IPS-NIHi11 (cell line): ENCODE data around the gene GNG7.
"Not testable (repeated sequence)": the region's sequence is repeated elsewhere in the genome, so short reads cannot be mapped to it uniquely, and the experiment has no call there.

Experiments used
- DNase-seq: peaks from one replicate; pipeline ENCODE4 v3.0.0; 2012; ENCODE audit warnings: mixed read lengths, low spot score

Gene GNG7

DNA sequence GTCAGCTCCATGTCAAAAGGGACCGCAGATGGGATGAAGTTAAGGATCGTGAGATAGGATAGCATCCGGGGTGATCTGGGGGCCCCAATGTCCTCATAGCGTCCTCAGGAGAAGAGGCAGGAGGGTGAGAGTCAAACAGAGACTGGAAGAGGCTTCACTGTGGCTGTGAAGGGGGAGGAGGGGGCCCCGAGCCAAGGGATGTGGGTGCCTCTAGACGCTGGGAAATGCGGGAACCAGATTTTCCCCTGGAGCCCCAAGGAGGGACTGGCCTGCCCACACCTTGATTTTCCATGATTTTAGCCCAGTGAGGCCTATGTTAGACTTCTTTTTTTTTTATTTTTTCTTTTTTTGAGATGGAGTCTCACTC, 61.2 kb downstream of the GNG7 start:
- DNase-seq = no peak

- no peak for DNase-seq
These were observed 61.7 kb downstream of the GNG7 start for GRCh38 chr19:2640563-2641331.

DNA sequence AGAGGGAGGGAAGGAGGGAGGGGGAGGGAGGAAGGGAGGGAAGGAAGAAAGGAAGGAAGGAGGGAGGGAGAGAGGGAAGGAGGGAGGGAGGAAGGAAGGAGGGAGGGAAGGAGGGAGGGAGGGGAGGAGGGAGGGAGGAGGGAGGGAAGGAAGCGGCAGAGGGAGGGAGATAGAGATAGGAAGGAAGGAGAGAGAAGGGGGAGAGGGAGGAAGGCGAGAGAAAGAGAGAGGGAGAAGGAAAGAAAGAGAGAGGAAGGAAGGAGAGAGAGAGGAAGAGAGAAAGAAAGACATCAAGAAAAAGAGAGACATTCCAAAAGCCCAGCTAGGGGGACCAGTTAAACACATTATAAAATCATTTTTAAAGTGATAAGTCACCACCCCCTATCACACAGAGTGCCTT, 62.5 kb downstream of the GNG7 start:
- no peak for DNase-seq

GRCh38 chr19:2638417-2638940, 64.0 kb downstream of the GNG7 start:
- no peak for DNase-seq

DNA sequence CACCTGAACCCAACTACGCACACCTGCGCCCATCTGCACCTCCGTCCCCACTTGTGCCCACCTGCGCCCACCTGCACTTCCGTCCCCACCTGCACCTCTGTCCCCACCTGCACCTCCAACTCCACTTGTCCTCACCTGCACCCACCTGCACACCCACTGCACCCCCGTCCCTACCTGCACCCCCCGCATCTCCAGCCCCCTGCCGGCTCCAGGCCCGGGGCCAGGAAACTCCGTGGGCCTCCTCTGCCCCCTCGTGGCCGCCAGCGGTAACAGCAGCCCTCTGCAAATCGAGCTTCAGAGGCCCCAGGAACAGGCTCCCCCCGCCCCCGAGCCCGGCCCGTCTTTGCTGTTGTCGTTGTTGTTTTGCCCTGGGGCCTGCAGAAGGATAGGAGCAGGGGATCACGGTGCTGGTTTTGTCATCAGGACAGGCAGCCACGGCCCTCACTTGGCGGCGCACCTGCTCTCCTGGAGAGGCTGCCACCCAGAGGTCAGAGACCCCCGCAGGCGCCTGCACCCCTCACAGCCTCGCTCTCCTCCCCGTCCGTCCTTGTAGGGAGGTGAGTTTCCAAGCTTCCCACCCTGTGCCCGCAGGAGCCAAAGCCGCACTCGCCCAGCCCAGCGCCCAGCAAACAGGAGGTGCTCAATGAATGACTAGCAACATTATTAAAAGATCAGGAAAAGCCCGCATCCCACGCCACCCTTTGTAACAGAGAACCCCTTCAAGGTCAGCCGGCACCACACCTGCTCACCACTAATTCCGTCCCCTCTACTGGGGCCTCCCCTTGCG, 65.4 kb downstream of the GNG7 start:
- DNase-seq = peak; percentile 95

- no peak for DNase-seq
These were observed 66.2 kb downstream of the GNG7 start for GRCh38 chr19:2636141-2636896.

DNA sequence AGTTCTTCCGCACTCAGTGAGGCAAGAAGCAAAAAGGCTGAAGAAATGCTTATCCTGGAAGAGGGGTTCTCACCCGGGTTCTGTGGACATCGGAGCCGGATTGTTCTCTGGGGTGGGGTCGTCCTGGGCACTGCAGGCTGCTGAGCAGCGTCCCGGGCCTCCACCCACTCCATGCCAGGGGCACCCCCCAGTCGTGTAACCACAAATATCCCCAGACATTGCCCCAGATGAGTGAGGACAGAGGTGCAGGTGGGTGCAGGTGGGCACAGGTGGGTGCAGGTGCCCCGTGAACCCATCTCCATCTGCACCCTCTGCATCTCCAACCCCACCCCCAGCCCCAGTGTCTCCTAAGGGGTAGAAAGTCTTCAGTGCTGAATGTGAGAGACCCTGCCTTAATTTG, 67.5 kb downstream of the GNG7 start:
- no peak for DNase-seq

- DNase-seq = no peak
These were observed 68.1 kb downstream of the GNG7 start for GRCh38 chr19:2634228-2634951.

DNA sequence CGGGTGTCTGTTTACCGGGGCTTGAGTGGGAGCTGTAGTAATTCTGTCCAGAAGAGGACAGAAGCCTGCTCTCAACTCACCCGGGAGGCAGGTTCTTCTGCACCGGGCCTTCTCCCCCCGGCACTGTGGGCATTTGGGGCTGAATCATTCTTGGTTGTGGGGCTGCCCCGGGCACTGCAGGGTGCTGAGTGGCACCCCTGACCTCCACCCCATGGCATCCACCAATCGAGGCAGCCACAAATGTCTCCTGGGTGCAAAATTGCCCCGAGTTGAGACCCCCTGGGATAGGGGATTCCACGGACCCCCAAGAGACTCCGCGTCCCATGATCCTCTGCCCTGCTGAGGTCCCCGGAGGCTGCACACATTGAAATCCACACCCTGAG, 68.8 kb downstream of the GNG7 start:
- DNase-seq = no peak

DNA sequence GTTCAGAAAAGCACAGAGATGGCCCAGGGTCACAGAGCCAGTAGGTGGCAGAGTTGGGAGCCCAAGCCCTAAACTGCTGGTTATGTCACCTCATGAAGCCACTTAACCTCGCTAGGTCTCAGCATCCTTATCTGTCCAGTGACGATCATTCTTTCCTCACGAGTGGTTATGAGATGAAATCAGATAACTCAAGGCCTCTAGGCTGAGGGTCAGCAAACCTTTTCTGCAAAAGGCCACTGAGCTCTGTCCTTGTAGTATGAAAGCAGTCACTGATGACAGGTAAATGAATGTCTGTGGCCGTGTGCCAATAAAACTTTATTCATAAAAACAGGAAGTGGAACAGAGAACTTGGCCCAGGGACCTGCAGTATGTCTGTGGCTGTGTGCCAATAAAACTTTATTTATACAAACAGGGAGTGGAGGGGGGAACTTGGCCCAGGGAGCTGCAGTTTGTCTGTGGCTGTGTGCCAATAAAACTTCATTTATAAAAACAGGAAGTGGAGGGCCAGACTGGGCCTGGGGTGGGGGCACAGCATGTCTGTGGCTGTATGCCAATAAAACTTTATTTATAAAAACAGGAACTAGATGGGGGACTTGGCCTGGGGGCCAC, 71.2 kb downstream of the GNG7 start:
- no peak for DNase-seq

GRCh38 chr19:2630352-2631001, 72.0 kb downstream of the GNG7 start:
- DNase-seq = no peak

GRCh38 chr19:2629491-2630351, 72.8 kb downstream of the GNG7 start:
- DNase-seq = no peak

DNA sequence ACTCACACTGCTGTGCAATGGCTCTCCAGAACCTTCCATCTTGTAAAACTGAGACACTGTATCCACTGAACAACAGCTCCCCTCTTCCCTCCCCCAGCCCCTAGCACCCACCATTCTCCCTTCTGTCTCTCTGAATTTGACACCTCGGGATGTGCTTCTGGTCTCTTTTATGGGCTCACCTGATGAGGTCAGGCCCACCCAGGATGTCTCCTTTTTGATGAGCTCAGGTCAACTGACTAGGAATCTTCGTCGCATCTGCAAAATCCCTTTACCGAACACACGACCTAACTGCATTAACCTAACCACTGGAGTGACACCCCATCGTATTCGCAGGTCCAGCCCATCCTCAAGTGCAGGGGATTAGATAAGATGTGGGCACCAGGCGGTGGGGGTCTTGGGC, 73.9 kb downstream of the GNG7 start:
- DNase-seq = no peak

DNA sequence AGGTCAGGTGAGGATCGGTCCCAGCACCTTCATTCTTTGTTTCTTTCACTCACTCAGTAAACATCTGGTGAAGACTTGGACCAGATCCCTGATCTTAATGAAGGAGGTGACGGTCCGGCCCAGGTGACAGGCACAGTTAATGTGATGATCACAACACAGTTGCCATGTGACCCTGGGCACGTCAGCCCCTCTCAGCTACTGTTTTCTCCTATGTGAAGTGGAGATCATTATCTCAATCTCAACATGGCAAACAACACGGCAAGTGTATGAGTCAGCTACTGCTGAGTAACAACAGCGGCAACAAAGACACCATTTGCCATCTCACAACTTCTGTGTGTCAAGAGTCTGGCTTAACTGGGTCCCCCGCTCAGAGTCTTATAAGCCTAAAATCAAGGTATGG, 74.6 kb downstream of the GNG7 start:
- no peak for DNase-seq

DNA sequence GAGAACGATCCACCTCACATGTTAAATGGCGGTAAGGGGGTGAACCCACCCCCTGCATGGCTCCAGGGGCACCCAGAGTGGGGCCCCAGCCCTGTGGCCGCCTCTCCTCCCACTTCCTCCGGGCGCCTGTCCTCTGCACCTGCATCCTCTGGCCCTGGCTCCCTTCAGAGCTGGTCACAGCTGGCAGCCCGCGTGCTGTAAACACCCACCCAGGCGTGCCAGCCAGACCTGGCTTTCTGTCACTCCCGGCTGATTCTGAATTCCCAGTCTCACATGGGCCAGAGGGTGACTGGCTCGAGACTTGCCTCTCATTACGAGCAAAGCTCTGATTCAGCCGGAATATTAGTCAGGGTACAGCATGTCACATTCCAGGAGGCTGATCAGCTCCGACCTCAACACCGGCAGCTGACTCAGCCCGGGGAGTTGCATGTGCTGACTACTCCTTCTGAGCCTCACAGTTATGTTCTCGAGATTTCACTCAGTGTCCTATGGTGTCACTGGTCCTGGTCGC, 75.1 kb downstream of the GNG7 start:
- DNase-seq = peak; percentile 39

DNA sequence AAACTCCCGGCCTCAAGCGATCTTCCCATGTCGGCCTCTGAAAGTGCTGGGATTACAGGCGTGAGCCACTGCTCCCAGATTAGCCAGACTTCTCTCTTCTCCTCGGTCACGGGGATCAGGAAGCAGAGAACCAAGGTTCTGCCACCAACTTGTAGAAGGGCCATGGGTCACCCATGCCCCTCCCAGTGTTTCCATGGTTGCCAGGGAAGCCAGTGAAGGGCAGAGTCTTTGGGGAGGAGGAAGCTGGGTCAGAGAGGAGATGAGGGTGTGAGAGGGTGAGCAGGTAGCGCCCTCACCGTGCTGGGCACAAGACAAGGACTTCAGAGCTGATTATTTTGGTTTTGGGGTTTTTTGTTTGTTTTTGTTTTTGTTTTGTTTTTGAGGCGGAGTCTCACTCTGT, 77.1 kb downstream of the GNG7 start:
- no peak for DNase-seq

GRCh38 chr19:2624537-2625091, 77.9 kb downstream of the GNG7 start:
- DNase-seq = peak; percentile 84

DNA sequence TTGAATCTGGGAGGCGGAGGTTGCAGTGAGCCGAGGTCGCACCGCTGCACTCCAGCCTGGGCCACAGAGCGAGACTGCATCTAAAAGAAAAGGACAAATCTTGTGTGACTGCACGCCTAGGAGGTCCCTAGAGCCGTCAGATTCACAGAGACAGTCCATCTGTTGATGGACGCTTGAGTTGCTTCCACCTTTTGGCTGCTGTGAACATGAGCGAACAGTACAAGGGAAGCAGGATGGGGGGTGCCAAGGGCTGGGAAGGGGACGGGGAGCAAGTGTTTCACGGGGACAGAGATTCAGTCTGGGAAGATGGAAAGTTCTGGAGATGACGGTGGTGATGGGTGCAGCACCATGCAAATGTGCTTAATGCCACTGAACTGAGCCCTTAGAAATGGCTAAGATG, 78.7 kb downstream of the GNG7 start:
- no peak for DNase-seq

DNA sequence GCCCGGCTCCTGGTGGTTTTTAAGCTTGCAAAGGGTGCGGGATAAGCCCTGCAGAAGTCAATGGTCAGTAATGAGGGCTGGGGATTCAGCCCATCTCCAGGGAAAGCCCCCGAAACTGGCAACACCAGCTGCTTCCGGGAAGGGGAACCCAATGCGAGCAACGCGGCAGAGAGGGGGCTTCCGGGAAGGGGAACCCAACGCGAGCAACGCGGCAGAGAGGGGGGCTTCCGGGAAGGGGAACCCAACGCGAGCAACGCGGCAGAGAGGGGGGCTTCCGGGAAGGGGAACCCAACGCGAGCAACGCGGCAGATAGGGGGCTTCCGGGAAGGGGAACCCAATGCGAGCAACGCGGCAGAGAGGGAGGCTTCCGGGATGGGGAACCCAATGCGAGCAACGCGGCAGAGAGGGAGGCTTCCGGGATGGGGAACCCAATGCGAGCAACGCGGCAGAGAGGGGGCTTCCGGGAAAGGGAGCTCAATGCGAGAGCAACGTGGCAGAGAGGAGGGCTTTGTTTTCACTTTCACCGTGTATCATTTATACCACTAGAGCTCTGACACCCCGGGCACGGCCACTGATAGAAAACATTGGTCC, 80.0 kb downstream of the GNG7 start:
- DNase-seq = not testable (repeated sequence)
